Measurements from ENCODE around the gene BCDIN3D.
"Not testable (repeated sequence)": the region's sequence is repeated elsewhere in the genome, so short reads cannot be mapped to it uniquely, and the experiment has no call there.

BCDIN3D gene

GRCh38 chr12:49865782-49866135, 22.9 kb upstream of the BCDIN3D start:
- TF ChIP-seq, protein P1, sequence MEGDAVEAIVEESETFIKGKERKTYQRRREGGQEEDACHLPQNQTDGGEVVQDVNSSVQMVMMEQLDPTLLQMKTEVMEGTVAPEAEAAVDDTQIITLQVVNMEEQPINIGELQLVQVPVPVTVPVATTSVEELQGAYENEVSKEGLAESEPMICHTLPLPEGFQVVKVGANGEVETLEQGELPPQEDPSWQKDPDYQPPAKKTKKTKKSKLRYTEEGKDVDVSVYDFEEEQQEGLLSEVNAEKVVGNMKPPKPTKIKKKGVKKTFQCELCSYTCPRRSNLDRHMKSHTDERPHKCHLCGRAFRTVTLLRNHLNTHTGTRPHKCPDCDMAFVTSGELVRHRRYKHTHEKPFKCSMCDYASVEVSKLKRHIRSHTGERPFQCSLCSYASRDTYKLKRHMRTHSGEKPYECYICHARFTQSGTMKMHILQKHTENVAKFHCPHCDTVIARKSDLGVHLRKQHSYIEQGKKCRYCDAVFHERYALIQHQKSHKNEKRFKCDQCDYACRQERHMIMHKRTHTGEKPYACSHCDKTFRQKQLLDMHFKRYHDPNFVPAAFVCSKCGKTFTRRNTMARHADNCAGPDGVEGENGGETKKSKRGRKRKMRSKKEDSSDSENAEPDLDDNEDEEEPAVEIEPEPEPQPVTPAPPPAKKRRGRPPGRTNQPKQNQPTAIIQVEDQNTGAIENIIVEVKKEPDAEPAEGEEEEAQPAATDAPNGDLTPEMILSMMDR (IDR thresholded peaks at IDR 0.05; ENCODE audit: control insufficient read depth, extremely low read depth, insufficient read depth), result no peak
- H3K4me3 ChIP-seq (ENCODE audit: low read depth, low read length), result no peak overlapping the region
- no peak for DNase-seq (ENCODE audit: low read depth)

DNA sequence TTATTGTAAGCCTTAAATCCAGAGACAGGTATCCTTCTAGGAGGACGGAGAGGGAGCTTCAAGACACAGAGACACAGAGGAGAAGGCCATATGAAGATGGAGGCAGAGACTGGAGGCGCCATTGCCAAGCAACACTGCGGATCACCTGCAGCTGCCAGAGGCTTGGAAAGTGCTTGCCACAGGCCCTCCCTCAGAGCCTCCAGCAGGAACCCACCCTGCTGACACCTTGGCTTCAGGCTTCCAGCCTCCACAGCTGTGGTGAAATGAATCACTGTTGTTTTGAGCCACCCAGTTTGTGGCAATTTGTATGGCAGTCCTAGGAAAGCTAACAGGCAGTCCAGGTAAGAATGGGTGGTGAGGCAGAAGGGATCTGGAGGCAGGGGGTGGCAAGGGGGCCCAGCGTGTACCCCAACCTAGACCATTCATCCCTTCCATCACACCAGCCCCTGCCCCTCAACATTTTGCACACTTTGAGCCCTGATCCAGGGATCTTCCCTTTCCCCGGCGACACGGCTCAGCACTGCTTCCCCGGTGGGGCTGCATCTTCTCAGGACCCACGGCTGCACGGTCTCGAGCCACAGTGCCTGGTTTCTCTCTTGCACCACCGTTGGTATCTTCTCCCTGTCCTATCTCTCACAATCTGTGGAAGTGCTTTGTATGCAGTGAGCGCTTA, 22.3 kb upstream of the BCDIN3D start:
- no peak for DNase-seq (ENCODE audit: low read depth)

GRCh38 chr12:49864798-49865090, 21.8 kb upstream of the BCDIN3D start:
- no peak overlapping the region for H3K4me3 ChIP-seq (ENCODE audit: low read depth, low read length)
- TF ChIP-seq, protein P1 (IDR thresholded peaks at IDR 0.05; ENCODE audit: control insufficient read depth, extremely low read depth, insufficient read depth), result no peak
- DNase-seq (ENCODE audit: low read depth), result no peak

More for the DNA sequence above, 22.3 kb upstream of the BCDIN3D start:
- no peak overlapping the region for H3K4me3 ChIP-seq (ENCODE audit: low read depth, low read length)
- TF ChIP-seq, protein P1 (IDR thresholded peaks at IDR 0.05; ENCODE audit: control insufficient read depth, extremely low read depth, insufficient read depth), result no peak

GRCh38 chr12:49863946-49864797, 21.3 kb upstream of the BCDIN3D start:
- no peak for DNase-seq (ENCODE audit: low read depth)
- H3K4me3 ChIP-seq (ENCODE audit: low read depth, low read length), result no peak overlapping the region
- TF ChIP-seq, protein P1 (IDR thresholded peaks at IDR 0.05; ENCODE audit: control insufficient read depth, extremely low read depth, insufficient read depth), result no peak

DNA sequence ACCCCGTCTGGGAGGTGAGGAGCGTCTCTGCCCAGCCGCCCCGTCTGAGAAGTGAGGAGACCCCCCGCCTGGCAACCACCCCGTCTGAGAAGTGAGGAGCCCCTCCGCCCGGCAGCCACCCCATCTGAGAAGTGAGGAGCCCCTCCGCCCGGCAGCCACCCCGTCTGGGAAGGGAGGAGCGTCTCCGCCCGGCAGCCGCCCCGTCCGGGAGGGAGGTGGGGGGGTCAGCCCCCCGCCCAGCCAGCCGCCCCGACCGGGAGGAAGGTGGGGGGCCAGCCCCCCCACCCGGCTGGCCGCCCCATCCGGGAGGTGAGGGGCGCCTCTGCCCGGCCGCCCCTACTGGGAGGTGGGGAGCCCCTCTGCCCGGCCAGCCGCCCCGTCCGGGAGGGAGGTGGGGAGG, 18.0 kb upstream of the BCDIN3D start:
- H3K4me3 ChIP-seq (ENCODE audit: low read depth, low read length); DNase-seq (ENCODE audit: low read depth): not testable (repeated sequence)

DNA sequence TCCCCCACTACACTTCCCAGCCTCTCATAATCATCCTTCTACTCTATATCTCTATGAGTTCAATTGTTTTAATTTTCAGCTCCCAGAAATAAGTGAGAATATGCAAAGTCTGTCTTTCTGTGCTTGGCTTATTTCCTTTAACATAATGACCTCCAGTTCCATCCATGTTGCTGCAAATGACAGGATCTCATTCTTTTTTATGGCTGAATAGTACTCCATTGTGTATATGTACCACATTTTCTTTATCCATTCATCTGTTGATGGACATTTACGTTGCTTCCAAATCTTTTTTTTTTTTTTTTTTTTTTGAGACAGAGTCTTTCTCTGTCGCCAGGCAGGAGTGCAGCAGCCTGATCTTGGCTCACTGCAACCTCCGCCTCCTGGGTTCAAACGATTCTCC, 13.0 kb upstream of the BCDIN3D start:
- DNase-seq (ENCODE audit: low read depth); H3K4me3 ChIP-seq (ENCODE audit: low read depth, low read length): not testable (repeated sequence)

DNA sequence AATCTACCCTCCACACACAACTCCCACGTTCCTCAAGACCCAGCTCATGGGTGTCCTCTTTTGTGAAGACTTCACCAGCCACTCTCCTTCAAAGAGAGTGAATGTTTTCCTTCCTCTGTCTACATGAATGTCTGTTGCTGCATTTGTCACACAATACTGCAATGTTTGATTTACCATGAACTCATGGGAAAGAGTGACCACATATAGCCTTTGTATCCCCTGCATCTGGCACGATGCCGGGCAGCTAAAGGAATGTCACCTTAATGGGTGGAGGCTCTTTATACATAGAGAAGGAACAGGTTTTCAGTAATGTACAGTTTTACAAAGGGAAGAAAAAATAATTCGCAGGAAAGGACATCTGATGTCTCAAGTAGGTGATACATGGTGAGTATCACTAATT, 12.1 kb upstream of the BCDIN3D start:
- TF ChIP-seq, protein P1 (IDR thresholded peaks at IDR 0.05; ENCODE audit: control insufficient read depth, extremely low read depth, insufficient read depth), result no peak
- DNase-seq (ENCODE audit: low read depth), result no peak
- H3K4me3 ChIP-seq (ENCODE audit: low read depth, low read length), result no peak overlapping the region

DNA sequence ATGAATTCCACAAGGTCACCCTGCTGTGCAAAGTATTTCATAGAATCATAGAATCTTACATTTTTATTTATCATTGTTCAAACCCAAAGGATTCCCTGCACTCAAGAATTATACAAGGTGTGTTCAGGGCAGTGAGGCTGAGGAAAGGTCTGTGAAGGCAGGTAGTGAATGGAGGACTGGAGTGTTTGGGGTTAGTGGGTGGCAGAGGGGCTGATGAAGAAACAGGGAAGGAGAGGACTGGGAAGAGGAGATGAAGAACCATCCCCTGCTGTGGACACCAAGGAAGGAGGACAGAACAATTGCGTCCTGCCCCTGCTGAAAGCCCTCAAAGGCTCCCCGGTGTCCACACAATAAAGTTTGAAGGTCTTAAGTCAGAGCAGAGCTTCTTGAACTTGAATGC, 10.8 kb upstream of the BCDIN3D start:
- no peak for DNase-seq (ENCODE audit: low read depth)
- no peak overlapping the region for H3K4me3 ChIP-seq (ENCODE audit: low read depth, low read length)
- TF ChIP-seq, protein P1 (IDR thresholded peaks at IDR 0.05; ENCODE audit: control insufficient read depth, extremely low read depth, insufficient read depth), result no peak
